Liver (tissue), 9 donors: ENCODE results near the gene NPC2. TPM values are rescaled to one million over a fixed set of nuclear protein-coding genes. Genes with fewer than 3 reads are reported as not detected.

Experiments
- DNase-seq: peaks from one replicate; pipeline ENCODE4 v3.0.0-alpha.2; 2017; ENCODE audit warnings: low spot score
- H3K27ac ChIP-seq, 2 donors: one replicate each; pipeline ENCODE4 v1.7.0; 2013; ENCODE audit warnings: inconsistent platforms in 2 of 2, low read length in 2 of 2, control low read depth in 1 of 2, low read depth in 1 of 2, mild to moderate bottlenecking in 1 of 2
- H3K27me3 ChIP-seq, 4 donors: one replicate each; pipeline versions ENCODE4 v1.6.1 to v1.7.0; 2013; ENCODE audit warnings: low read length in 3 of 4, inconsistent platforms in 1 of 4, mild to moderate bottlenecking in 1 of 4, moderate library complexity in 1 of 4; ENCODE audit not compliant: control insufficient read depth in 4 of 4, insufficient read depth in 4 of 4
- H3K36me3 ChIP-seq, 4 donors: one replicate each; pipeline versions ENCODE4 v1.6.1 to v1.7.0; 2013; ENCODE audit warnings: low read length in 3 of 4, mild to moderate bottlenecking in 3 of 4, low read depth in 1 of 4, moderate library complexity in 1 of 4; ENCODE audit not compliant: control insufficient read depth in 4 of 4, insufficient read depth in 3 of 4
- H3K4me1 ChIP-seq, 4 donors: one replicate each; pipeline versions ENCODE4 v1.6.1 to v1.7.0; 2013; ENCODE audit warnings: low read length in 3 of 4, mild to moderate bottlenecking in 3 of 4, moderate library complexity in 1 of 4; ENCODE audit not compliant: control insufficient read depth in 4 of 4, insufficient read depth in 4 of 4
- H3K4me3 ChIP-seq, 3 donors: one replicate each; pipeline versions ENCODE4 v1.6.1 to v1.7.0; 2013; ENCODE audit warnings: low read length in 3 of 3, control low read depth in 1 of 3, low read depth in 1 of 3, mild to moderate bottlenecking in 1 of 3
- H3K9ac ChIP-seq, 2 donors: one replicate each; pipeline ENCODE4 v1.7.0; 2013; ENCODE audit warnings: low read length in 2 of 2, mild to moderate bottlenecking in 2 of 2, moderate library complexity in 2 of 2, control low read depth in 1 of 2, low read depth in 1 of 2
- H3K9me3 ChIP-seq, 4 donors: one replicate each; pipeline versions ENCODE4 v1.6.1 to v1.7.0; 2013; ENCODE audit warnings: low read length in 3 of 4; ENCODE audit not compliant: control insufficient read depth in 4 of 4
- EGR1 ChIP-seq, 2 donors: IDR thresholded peaks; 2 replicates each; pipeline ENCODE4 v1.6.1; 2016 to 2018; ENCODE audit warnings: antibody characterized with exemption in 2 of 2, low read depth in 2 of 2
- FOXA1 ChIP-seq: IDR thresholded peaks from 2 replicates; pipeline ENCODE4 v1.6.1; 2016; ENCODE audit warnings: antibody characterized with exemption
- FOXA2 ChIP-seq: IDR thresholded peaks from 2 replicates; pipeline ENCODE4 v1.6.1; 2016; ENCODE audit warnings: antibody characterized with exemption
- GABPA ChIP-seq, 2 donors: IDR thresholded peaks in 1 of 2; conservative IDR thresholded peaks in 1 of 2; 2 replicates each; pipeline ENCODE4 v1.6.1; 2016; ENCODE audit warnings: antibody characterized with exemption in 2 of 2, mild to moderate bottlenecking in 1 of 2, moderate library complexity in 1 of 2
- HNF4A ChIP-seq, 2 donors: conservative IDR thresholded peaks; 2 replicates each; pipeline ENCODE4 v1.6.1; 2016; ENCODE audit warnings: antibody characterized with exemption in 2 of 2, mild to moderate bottlenecking in 2 of 2
- HNF4G ChIP-seq: IDR thresholded peaks from 2 replicates; pipeline ENCODE4 v1.6.1; 2016; ENCODE audit warnings: antibody characterized with exemption
- JUND ChIP-seq, 2 donors: IDR thresholded peaks; 2 replicates each; pipeline ENCODE4 v1.6.1; 2016; ENCODE audit warnings: antibody characterized with exemption in 2 of 2
- NR2F2 ChIP-seq: IDR thresholded peaks from 2 replicates; pipeline ENCODE4 v1.6.1; 2016; ENCODE audit warnings: antibody characterized with exemption
- RAD21 ChIP-seq, 2 donors: IDR thresholded peaks; 2 replicates each; pipeline ENCODE4 v1.6.1; 2016; ENCODE audit warnings: antibody characterized with exemption in 2 of 2, mild to moderate bottlenecking in 2 of 2
- SP1 ChIP-seq: IDR thresholded peaks from 2 replicates; pipeline ENCODE4 v1.6.1; 2018; ENCODE audit warnings: antibody characterized with exemption, mild to moderate bottlenecking
- YY1 ChIP-seq: IDR thresholded peaks from 2 replicates; pipeline ENCODE4 v1.6.1; 2016; ENCODE audit warnings: antibody characterized with exemption, mild to moderate bottlenecking
- WGBS: extraction: QIAGEN DNeasy Blood & Tissue Kit; methylation state at CpG from one replicate; pipeline ENCODE4 v1.1.7; 2013; 5-methylcytosine and 5-hydroxymethylcytosine counted together
- polyA plus RNA-seq, 2 donors: library from polyadenylated mRNA; stranded (reverse) in 1 of 2; unstranded in 1 of 2; fragments of 200-250 nt in 1 of 2; fragments of >200 nt in 1 of 2; fragmentation: Nextera tagmentation in 1 of 2; extraction: Ambion mirVana in 1 of 2; gene quantifications; one replicate each; pipeline versions ENCODE4 v1.2.1 to v1.2.3, GENCODE V29; 2013 to 2015
- total RNA-seq, 2 donors: library from RNA; depleted of rRNA; stranded (reverse); fragments of >200 nt; gene quantifications; one replicate each; pipeline ENCODE4 v1.2.3, GENCODE V29; 2014
- TF ChIP-seq, protein P1 (sequence below): IDR thresholded peaks from 2 replicates; pipeline ENCODE4 v1.6.1; 2016; ENCODE audit warnings: antibody characterized with exemption, mild to moderate bottlenecking
- TF ChIP-seq, protein P2 (sequence below): IDR thresholded peaks from 2 replicates; pipeline ENCODE4 v1.6.1; 2016; ENCODE audit warnings: antibody characterized with exemption
- TF ChIP-seq, protein P3 (sequence below): IDR thresholded peaks from 2 replicates; pipeline ENCODE4 v1.6.1; 2016; ENCODE audit warnings: antibody characterized with exemption
- TF ChIP-seq, protein P4 (sequence below): IDR thresholded peaks from 2 replicates; pipeline ENCODE4 v1.6.1; 2016; ENCODE audit warnings: antibody characterized with exemption
- TF ChIP-seq, protein P5 (sequence below): fragments of 150-350 bp; IDR thresholded peaks from 2 replicates; pipeline ENCODE4 v1.5.1; 2017; ENCODE audit warnings: improper control_type of control experiment, low read depth, low read length; ENCODE audit not compliant: missing input control
- donor health status: healthy.
- donor health status: healthy.
- donor health status: healthy.
- donor health status: healthy.
- donor health status: healthy.

The NPC2 gene
- total and polyA plus RNA-seq, 4 donors = 69.7 to 133 (median 105) TPM

DNA sequence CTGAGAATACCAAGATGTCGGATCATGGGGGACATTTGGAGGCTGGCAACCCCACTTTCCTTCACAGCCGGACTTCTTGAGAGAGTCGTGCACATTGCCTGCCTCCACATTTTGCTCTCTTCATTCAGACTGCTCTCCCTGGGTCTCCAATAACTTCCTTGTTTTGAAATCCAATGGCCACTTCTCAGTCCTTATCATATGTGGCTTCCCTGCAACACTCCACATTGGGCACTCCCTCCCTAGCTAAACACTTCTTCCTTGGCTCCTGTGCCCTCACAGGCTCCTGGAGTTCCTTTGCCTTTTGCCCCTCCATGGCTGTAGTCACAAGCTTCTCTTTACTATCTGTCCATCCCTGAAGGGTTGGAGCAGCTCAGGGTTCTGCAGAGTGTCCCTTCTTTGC lies 30.1 kb downstream of the NPC2 start:
- Histone ChIP-seq H3K4me3 (no peak overlapping the region), H3K27me3 (no peaks in the 10 kb centered on the region), H3K9me3 (no peaks in the 10 kb centered on the region), H3K4me1 (no peaks in the 10 kb centered on the region), H3K36me3 (no peaks in the 10 kb centered on the region), H3K9ac (no peak overlapping the region), H3K27ac (no peak overlapping the region)
- DNase-seq = no peak
- TF ChIP-seq, protein P1, sequence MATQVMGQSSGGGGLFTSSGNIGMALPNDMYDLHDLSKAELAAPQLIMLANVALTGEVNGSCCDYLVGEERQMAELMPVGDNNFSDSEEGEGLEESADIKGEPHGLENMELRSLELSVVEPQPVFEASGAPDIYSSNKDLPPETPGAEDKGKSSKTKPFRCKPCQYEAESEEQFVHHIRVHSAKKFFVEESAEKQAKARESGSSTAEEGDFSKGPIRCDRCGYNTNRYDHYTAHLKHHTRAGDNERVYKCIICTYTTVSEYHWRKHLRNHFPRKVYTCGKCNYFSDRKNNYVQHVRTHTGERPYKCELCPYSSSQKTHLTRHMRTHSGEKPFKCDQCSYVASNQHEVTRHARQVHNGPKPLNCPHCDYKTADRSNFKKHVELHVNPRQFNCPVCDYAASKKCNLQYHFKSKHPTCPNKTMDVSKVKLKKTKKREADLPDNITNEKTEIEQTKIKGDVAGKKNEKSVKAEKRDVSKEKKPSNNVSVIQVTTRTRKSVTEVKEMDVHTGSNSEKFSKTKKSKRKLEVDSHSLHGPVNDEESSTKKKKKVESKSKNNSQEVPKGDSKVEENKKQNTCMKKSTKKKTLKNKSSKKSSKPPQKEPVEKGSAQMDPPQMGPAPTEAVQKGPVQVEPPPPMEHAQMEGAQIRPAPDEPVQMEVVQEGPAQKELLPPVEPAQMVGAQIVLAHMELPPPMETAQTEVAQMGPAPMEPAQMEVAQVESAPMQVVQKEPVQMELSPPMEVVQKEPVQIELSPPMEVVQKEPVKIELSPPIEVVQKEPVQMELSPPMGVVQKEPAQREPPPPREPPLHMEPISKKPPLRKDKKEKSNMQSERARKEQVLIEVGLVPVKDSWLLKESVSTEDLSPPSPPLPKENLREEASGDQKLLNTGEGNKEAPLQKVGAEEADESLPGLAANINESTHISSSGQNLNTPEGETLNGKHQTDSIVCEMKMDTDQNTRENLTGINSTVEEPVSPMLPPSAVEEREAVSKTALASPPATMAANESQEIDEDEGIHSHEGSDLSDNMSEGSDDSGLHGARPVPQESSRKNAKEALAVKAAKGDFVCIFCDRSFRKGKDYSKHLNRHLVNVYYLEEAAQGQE = no peak
- TF ChIP-seq, protein P2, sequence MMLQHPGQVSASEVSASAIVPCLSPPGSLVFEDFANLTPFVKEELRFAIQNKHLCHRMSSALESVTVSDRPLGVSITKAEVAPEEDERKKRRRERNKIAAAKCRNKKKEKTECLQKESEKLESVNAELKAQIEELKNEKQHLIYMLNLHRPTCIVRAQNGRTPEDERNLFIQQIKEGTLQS = no peak
- no peak for TF ChIP-seq NR2F2
- TF ChIP-seq JUND (IDR thresholded peaks at IDR 0.05) = no peak
- WGBS = 88% methylated on average over 3 of the region's 3 CpGs

DNA sequence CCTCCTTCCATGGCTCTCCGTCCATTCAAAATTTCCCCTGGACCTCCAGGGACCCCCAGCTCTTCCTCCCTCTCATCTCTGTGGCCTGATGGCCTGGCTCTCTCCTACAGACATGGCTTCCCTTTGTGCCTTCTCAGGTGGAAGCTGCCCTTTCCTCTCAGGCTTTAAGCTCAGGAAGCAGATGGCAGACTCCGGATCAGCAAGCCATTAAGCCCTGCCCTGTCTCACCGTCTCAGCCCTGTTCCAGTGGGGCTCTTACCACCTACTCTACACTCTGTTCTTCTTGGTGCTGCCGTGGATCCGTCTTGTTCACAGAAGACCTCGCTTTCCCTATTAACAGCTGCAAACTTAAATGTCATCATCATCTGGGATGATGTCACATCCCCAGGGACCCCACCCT lies 33.1 kb downstream of the NPC2 start:
- H3K4me1 ChIP-seq = no peaks in the 10 kb centered on the region
- H3K27me3 ChIP-seq = no peaks in the 10 kb centered on the region
- no peak overlapping the region for H3K27ac ChIP-seq
- H3K9ac ChIP-seq = no peak overlapping the region
- TF ChIP-seq, protein P3, sequence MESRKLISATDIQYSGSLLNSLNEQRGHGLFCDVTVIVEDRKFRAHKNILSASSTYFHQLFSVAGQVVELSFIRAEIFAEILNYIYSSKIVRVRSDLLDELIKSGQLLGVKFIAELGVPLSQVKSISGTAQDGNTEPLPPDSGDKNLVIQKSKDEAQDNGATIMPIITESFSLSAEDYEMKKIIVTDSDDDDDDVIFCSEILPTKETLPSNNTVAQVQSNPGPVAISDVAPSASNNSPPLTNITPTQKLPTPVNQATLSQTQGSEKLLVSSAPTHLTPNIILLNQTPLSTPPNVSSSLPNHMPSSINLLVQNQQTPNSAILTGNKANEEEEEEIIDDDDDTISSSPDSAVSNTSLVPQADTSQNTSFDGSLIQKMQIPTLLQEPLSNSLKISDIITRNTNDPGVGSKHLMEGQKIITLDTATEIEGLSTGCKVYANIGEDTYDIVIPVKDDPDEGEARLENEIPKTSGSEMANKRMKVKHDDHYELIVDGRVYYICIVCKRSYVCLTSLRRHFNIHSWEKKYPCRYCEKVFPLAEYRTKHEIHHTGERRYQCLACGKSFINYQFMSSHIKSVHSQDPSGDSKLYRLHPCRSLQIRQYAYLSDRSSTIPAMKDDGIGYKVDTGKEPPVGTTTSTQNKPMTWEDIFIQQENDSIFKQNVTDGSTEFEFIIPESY = no peak
- TF ChIP-seq, protein P2 = no peak
- TF ChIP-seq EGR1 (IDR thresholded peaks at IDR 0.05; ENCODE audit: low read depth in 2 of 2) = no peak
- TF ChIP-seq YY1 = no peak
- TF ChIP-seq GABPA (IDR thresholded peaks at IDR 0.05 in 1 of 2, conservative IDR thresholded peaks at IDR 0.05 in 1 of 2) = no peak
- no peak for TF ChIP-seq FOXA1
- TF ChIP-seq JUND (IDR thresholded peaks at IDR 0.05) = no peak
- no peak for TF ChIP-seq HNF4G
- no peak for TF ChIP-seq HNF4A (conservative IDR thresholded peaks at IDR 0.05)
- no peak for TF ChIP-seq SP1
- TF ChIP-seq, protein P1 = no peak
- TF ChIP-seq, protein P4, sequence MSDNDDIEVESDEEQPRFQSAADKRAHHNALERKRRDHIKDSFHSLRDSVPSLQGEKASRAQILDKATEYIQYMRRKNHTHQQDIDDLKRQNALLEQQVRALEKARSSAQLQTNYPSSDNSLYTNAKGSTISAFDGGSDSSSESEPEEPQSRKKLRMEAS = no peak
- TF ChIP-seq, protein P5, sequence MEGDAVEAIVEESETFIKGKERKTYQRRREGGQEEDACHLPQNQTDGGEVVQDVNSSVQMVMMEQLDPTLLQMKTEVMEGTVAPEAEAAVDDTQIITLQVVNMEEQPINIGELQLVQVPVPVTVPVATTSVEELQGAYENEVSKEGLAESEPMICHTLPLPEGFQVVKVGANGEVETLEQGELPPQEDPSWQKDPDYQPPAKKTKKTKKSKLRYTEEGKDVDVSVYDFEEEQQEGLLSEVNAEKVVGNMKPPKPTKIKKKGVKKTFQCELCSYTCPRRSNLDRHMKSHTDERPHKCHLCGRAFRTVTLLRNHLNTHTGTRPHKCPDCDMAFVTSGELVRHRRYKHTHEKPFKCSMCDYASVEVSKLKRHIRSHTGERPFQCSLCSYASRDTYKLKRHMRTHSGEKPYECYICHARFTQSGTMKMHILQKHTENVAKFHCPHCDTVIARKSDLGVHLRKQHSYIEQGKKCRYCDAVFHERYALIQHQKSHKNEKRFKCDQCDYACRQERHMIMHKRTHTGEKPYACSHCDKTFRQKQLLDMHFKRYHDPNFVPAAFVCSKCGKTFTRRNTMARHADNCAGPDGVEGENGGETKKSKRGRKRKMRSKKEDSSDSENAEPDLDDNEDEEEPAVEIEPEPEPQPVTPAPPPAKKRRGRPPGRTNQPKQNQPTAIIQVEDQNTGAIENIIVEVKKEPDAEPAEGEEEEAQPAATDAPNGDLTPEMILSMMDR = no peak
- no peak for TF ChIP-seq NR2F2
- TF ChIP-seq FOXA2 = no peak
- TF ChIP-seq RAD21 (IDR thresholded peaks at IDR 0.05) = no peak
- WGBS = 93% methylated on average over 6 of the region's 6 CpGs
- H3K9me3 ChIP-seq = no peaks in the 10 kb centered on the region
- DNase-seq = no peak
- no peaks in the 10 kb centered on the region for H3K36me3 ChIP-seq
- H3K4me3 ChIP-seq = no peak overlapping the region
